Heart left ventricle (tissue), 13 donors: ENCODE measurements around the gene PCMTD2.

Experiments used
- CTCF ChIP-seq, 12 donors: fragments of 200-600 bp; sonication (generic) in 4 of 12; IDR thresholded peaks; one replicate each; pipeline versions ENCODE4 v1.5.0 to v1.8.0; 2018 to 2022; ENCODE audit warnings: antibody characterized with exemption in 12 of 12, mild to moderate bottlenecking in 5 of 12
- POLR2A ChIP-seq, 2 donors: fragments of 450-650 bp; IDR thresholded peaks; one replicate each; pipeline ENCODE4 v1.6.1; 2017; ENCODE audit warnings: antibody characterized with exemption in 2 of 2, mild to moderate bottlenecking in 2 of 2, moderate library complexity in 2 of 2
- donor health status: ischemic (EF 13 %, LVEDD 7.1; RV severe dilation, severe dysfunction).
- donor health status: DM: no; HTN: yes; CAD: no.
- donor health status: DM: no; HTN: no; CAD: no.
- donor health status: ischemic (EF 25% LVEDD 6.9; RV normal size, moderate dysfunction).
- donor health status: ischemic (EF 25% LVEDD 5.7; RV mildly dilated, moderate dysfunction).
- donor health status: ischemic (EF 35%, LVEDD 5.7; RV mildly dilated, moderate dysfunction).
- donor health status: nonischemic (EF 11% LVEDD 7.7; RV severe dilation, severe dysfunction).
- donor health status: DM: yes; HTN: yes; CAD: no.
- donor health status: PGD.
- donor health status: ischemic (EF 29% LVEDD 5.4; RV normal size, mild dysfunction).
- donor health status: nonischemic (EF 23%, LVEDD 6.1; RV moderate dilation, normal function).

- TF ChIP-seq CTCF (IDR thresholded peaks at IDR 0.05) (no peak), POLR2A (IDR thresholded peaks at IDR 0.05) (no peak)
Observed at GRCh38 chr20:64245746-64246595, 9.6 kb upstream of the PCMTD2 start.
